Right lobe of liver (tissue), 4 donors: ENCODE results near the gene CCM2.

ENCODE experiments used
- CTCF ChIP-seq, 4 donors: fragments of 200-600 bp in 3 of 4; fragments of 450-650 bp in 1 of 4; IDR thresholded peaks; one replicate each; pipeline versions ENCODE4 v1.5.1 to v1.8.0; 2016 to 2022; ENCODE audit warnings: antibody characterized with exemption in 4 of 4, mild to moderate bottlenecking in 2 of 4
- POLR2A ChIP-seq: fragments of 450-650 bp; IDR thresholded peaks from one replicate; pipeline ENCODE4 v1.6.1; 2017; ENCODE audit warnings: antibody characterized with exemption, mild to moderate bottlenecking
- donor health status: DM: no; HTN: no; CAD: no.
- donor health status: DM: no; HTN: no; CAD: no.
- donor health status: DM: no; HTN: yes; CAD: no.

- TF ChIP-seq CTCF (IDR thresholded peaks at IDR 0.05) (no peak), POLR2A (no peak)
Observed at GRCh38 chr7:45086331-45087065, 86.5 kb downstream of the CCM2 start.
